Duodenal mucosa (tissue), 2 donors: ENCODE measurements around the gene FAM25A.
"Not testable (repeated sequence)": the region's sequence is repeated elsewhere in the genome, so short reads cannot be mapped to it uniquely, and the experiment has no call there.

Experiments
- H3K27ac ChIP-seq: one replicate; pipeline ENCODE4 v1.7.0; 2013; ENCODE audit warnings: low read depth, low read length
- H3K27me3 ChIP-seq, 2 donors: one replicate each; pipeline ENCODE4 v1.7.0; 2013; ENCODE audit warnings: low read length in 2 of 2, control low read depth in 1 of 2; ENCODE audit not compliant: insufficient read depth in 2 of 2, control insufficient read depth in 1 of 2
- H3K36me3 ChIP-seq, 2 donors: one replicate each; pipeline ENCODE4 v1.7.0; 2013; ENCODE audit warnings: low read length in 2 of 2, control low read depth in 1 of 2; ENCODE audit not compliant: insufficient read depth in 2 of 2, control insufficient read depth in 1 of 2
- H3K4me1 ChIP-seq, 2 donors: one replicate each; pipeline ENCODE4 v1.7.0; 2013; ENCODE audit warnings: low read length in 2 of 2, control low read depth in 1 of 2; ENCODE audit not compliant: insufficient read depth in 2 of 2, control insufficient read depth in 1 of 2
- H3K4me3 ChIP-seq, 2 donors: one replicate each; pipeline ENCODE4 v1.7.0; 2013; ENCODE audit warnings: low read length in 2 of 2, low read depth in 1 of 2
- H3K9ac ChIP-seq, 2 donors: one replicate each; pipeline ENCODE4 v1.7.0; 2013; ENCODE audit warnings: low read length in 2 of 2, low read depth in 1 of 2
- H3K9me3 ChIP-seq, 2 donors: one replicate each; pipeline ENCODE4 v1.7.0; 2013; ENCODE audit warnings: low read length in 2 of 2, control low read depth in 1 of 2; ENCODE audit not compliant: control insufficient read depth in 1 of 2

Gene FAM25A

GRCh38 chr10:87009134-87009696, 10.9 kb upstream of the FAM25A start:
- H3K4me3 ChIP-seq, H3K9ac ChIP-seq, H3K36me3 ChIP-seq, H3K27me3 ChIP-seq, H3K9me3 ChIP-seq, H3K4me1 ChIP-seq, H3K27ac ChIP-seq: not testable (repeated sequence)

- not testable (repeated sequence) for H3K4me3 ChIP-seq, H3K9ac ChIP-seq, H3K36me3 ChIP-seq, H3K27ac ChIP-seq, H3K27me3 ChIP-seq, H3K9me3 ChIP-seq, H3K4me1 ChIP-seq
These were observed 6.6 kb upstream of the FAM25A start for GRCh38 chr10:87013528-87013927.

GRCh38 chr10:87014986-87015716, 4.9 kb upstream of the FAM25A start:
- not testable (repeated sequence) for H3K9me3 ChIP-seq, H3K27ac ChIP-seq, H3K36me3 ChIP-seq, H3K27me3 ChIP-seq, H3K9ac ChIP-seq, H3K4me3 ChIP-seq, H3K4me1 ChIP-seq

- not testable (repeated sequence) for H3K4me3 ChIP-seq, H3K9ac ChIP-seq, H3K36me3 ChIP-seq, H3K27me3 ChIP-seq, H3K9me3 ChIP-seq, H3K4me1 ChIP-seq, H3K27ac ChIP-seq
These were observed 2.0 kb upstream of the FAM25A start for GRCh38 chr10:87018127-87018526.

GRCh38 chr10:87019066-87019465, 1.0 kb upstream of the FAM25A start:
- H3K4me3 ChIP-seq, H3K36me3 ChIP-seq, H3K4me1 ChIP-seq: not testable (repeated sequence)

GRCh38 chr10:87019504-87019903, 590 bp upstream of the FAM25A start:
- H3K27ac ChIP-seq, H3K9ac ChIP-seq, H3K9me3 ChIP-seq, H3K4me1 ChIP-seq, H3K27me3 ChIP-seq, H3K4me3 ChIP-seq, H3K36me3 ChIP-seq: not testable (repeated sequence)

More at GRCh38 chr10:87019066-87019465, 1.0 kb upstream of the FAM25A start:
- not testable (repeated sequence) for H3K9me3 ChIP-seq, H3K27ac ChIP-seq, H3K9ac ChIP-seq, H3K27me3 ChIP-seq

GRCh38 chr10:87025285-87025958, 5.3 kb downstream of the FAM25A start:
- H3K9me3 ChIP-seq, H3K27ac ChIP-seq, H3K4me3 ChIP-seq, H3K4me1 ChIP-seq, H3K36me3 ChIP-seq, H3K9ac ChIP-seq, H3K27me3 ChIP-seq: not testable (repeated sequence)

GRCh38 chr10:87026747-87027508, 6.8 kb downstream of the FAM25A start:
- H3K27ac ChIP-seq, H3K36me3 ChIP-seq, H3K4me3 ChIP-seq, H3K9ac ChIP-seq, H3K27me3 ChIP-seq, H3K9me3 ChIP-seq, H3K4me1 ChIP-seq: not testable (repeated sequence)

GRCh38 chr10:87030419-87030818, 10.3 kb downstream of the FAM25A start:
- H3K4me3 ChIP-seq, H3K4me1 ChIP-seq, H3K9me3 ChIP-seq, H3K27me3 ChIP-seq, H3K9ac ChIP-seq, H3K27ac ChIP-seq, H3K36me3 ChIP-seq: not testable (repeated sequence)

- H3K4me3 ChIP-seq: no peak overlapping the region
- H3K27ac ChIP-seq: no peak overlapping the region
- no peaks in the 10 kb centered on the region for H3K36me3 ChIP-seq
- no peaks in the 10 kb centered on the region for H3K27me3 ChIP-seq
- H3K9ac ChIP-seq: no peak overlapping the region
- no peaks in the 10 kb centered on the region for H3K9me3 ChIP-seq
- no peaks in the 10 kb centered on the region for H3K4me1 ChIP-seq
These were observed 11.0 kb downstream of the FAM25A start for GRCh38 chr10:87030912-87031635.
